ENCODE data around the gene MAEL.
A peak's percentile ranks its signal among the peaks of the same experiment; 100 is the strongest.

The MAEL gene

GRCh38 chr1:167060141-167061072 is 71.3 kb downstream of the MAEL start:
- TF ChIP-seq, protein P1, sequence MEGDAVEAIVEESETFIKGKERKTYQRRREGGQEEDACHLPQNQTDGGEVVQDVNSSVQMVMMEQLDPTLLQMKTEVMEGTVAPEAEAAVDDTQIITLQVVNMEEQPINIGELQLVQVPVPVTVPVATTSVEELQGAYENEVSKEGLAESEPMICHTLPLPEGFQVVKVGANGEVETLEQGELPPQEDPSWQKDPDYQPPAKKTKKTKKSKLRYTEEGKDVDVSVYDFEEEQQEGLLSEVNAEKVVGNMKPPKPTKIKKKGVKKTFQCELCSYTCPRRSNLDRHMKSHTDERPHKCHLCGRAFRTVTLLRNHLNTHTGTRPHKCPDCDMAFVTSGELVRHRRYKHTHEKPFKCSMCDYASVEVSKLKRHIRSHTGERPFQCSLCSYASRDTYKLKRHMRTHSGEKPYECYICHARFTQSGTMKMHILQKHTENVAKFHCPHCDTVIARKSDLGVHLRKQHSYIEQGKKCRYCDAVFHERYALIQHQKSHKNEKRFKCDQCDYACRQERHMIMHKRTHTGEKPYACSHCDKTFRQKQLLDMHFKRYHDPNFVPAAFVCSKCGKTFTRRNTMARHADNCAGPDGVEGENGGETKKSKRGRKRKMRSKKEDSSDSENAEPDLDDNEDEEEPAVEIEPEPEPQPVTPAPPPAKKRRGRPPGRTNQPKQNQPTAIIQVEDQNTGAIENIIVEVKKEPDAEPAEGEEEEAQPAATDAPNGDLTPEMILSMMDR (conservative IDR thresholded peaks at IDR 0.05; ENCODE audit: low read length) = peak; percentile 40
- no peak for DNase-seq (ENCODE audit: low read depth)
- H3K4me3 ChIP-seq (ENCODE audit: low read length) = no peak overlapping the region

DNA sequence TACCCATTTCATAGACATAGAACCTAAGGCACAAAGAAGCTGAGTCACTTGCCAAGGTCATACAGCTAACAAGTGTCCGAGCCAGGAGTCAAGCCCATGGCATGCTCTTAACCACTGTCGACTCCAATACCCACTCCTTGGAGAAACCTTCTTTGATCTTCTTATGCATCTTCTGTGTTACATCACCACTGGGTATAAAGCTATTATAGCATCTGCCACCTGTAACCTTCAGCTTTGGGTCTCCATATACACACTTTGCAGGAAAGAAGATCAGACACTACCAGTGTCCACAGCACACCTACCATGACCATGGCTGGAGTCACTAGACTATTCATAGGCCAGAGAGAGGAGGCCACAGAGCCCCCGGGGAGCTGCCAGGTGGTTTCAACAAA is 72.0 kb downstream of the MAEL start:
- DNase-seq (ENCODE audit: low read depth) = no peak
- no peak overlapping the region for H3K4me3 ChIP-seq (ENCODE audit: low read length)
- TF ChIP-seq, protein P1 (conservative IDR thresholded peaks at IDR 0.05; ENCODE audit: low read length) = no peak

- no peak for DNase-seq (ENCODE audit: low read depth)
- H3K4me3 ChIP-seq (ENCODE audit: low read length) = no peak overlapping the region
- TF ChIP-seq, protein P1 (conservative IDR thresholded peaks at IDR 0.05; ENCODE audit: low read length) = no peak
Observed at GRCh38 chr1:167064621-167065020, 75.5 kb downstream of the MAEL start.

- H3K4me3 ChIP-seq (ENCODE audit: low read length) = no peak overlapping the region
- no peak for DNase-seq (ENCODE audit: low read depth)
- TF ChIP-seq, protein P1 (conservative IDR thresholded peaks at IDR 0.05; ENCODE audit: low read length) = no peak
Observed at GRCh38 chr1:167065471-167065870, 76.4 kb downstream of the MAEL start.

DNA sequence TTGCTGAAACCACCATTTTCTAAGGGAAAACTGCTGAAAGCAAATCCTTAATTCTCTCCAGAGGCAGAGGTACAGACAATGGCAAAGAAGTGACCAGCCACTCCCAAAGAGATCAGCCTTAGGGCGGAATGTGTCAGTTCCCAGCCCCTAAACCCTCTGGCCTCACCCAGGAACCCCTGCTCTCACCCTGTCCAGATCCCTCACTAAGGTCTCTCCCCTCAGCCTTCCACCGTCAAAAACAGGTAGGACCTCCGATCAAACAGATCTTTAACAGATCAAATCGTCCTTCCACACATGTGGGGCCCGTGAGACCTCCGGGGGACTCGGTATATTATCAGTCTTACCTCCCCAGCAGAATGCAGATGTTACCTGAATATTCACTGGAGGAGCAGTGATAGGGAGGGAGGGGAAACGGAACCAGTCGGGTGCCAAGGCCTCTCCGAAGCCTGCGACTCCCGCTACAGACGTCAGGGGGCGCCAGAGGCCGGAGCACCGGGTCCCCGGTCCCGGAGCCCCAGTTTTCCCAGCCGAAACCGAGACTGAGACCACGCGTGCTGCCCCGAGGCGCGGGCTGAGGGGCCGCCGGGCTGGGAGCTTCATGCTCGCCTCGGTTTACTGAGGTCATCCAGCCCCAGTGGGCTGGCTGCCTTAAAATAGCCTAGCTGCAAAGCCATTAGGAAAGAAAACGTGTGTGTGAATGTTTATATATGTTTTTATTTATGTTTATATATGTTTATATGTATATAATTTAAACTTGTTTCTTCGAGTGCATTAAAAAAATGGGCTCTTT is 77.4 kb downstream of the MAEL start:
- peak; percentile 21 for DNase-seq (ENCODE audit: low read depth)
- H3K4me3 ChIP-seq (ENCODE audit: low read length) = peak overlapping the region; percentile 35
- TF ChIP-seq, protein P1 (conservative IDR thresholded peaks at IDR 0.05; ENCODE audit: low read length) = peak; percentile 86

GRCh38 chr1:167067904-167068303 is 78.8 kb downstream of the MAEL start:
- TF ChIP-seq, protein P1 (conservative IDR thresholded peaks at IDR 0.05; ENCODE audit: low read length) = no peak
- H3K4me3 ChIP-seq (ENCODE audit: low read length) = no peak overlapping the region
- no peak for DNase-seq (ENCODE audit: low read depth)

Measured in AG10803 (cell line).